Fibroblast of mammary gland (primary cell): ENCODE data around the gene RASD1.

Source experiments
- DNase-seq: peaks from one replicate; pipeline ENCODE4 v3.0.0-alpha.2; 2010; ENCODE audit warnings: low read depth
- H3K4me3 ChIP-seq: 2 replicates; pipeline ENCODE4 v1.5.1; 2011; ENCODE audit warnings: low read depth, mild to moderate bottlenecking, low read length, moderate library complexity; ENCODE audit not compliant: control insufficient read depth
- CTCF ChIP-seq: conservative IDR thresholded peaks from 2 replicates; pipeline ENCODE4 v1.5.1; 2011; ENCODE audit warnings: low read depth, low read length, inconsistent platforms; ENCODE audit not compliant: control insufficient read depth, insufficient read depth

Gene RASD1

DNA sequence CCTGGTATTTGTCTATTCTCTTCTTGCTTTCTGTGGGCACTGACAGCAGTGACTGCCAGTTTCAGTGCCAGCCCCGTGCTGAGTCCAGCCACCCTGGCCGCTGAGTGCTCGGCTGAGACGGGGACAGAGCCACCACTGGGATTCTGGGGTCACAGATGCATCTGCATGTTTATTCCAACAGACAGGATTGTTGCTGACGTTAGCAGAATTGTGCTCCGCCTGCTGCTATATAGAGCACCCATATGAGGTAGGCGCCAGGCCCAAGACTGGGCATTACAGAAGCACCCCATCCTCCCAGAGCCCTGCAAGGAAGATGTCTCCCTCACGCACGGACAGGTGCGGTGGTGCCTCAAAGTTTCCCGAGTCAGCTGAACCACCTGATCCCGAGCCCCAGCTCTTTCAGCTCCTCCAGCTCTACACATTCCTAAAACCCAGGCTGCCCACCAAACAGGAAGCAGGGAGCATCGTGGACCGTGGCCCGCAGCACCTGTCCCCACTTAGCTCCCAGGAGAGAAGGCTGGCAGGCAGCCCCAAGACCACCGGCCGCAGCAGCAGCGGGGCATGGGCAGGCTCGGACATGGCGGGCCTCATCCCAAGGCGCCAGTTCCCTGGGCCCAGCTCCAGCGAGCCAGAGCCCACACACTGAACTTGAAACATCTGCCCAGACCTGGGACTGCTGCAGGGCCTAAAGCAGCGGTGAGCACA is 44.9 kb upstream of the RASD1 start:
- no peak for DNase-seq
- H3K4me3 ChIP-seq = no peak overlapping the region
- no peak for TF ChIP-seq CTCF

DNA sequence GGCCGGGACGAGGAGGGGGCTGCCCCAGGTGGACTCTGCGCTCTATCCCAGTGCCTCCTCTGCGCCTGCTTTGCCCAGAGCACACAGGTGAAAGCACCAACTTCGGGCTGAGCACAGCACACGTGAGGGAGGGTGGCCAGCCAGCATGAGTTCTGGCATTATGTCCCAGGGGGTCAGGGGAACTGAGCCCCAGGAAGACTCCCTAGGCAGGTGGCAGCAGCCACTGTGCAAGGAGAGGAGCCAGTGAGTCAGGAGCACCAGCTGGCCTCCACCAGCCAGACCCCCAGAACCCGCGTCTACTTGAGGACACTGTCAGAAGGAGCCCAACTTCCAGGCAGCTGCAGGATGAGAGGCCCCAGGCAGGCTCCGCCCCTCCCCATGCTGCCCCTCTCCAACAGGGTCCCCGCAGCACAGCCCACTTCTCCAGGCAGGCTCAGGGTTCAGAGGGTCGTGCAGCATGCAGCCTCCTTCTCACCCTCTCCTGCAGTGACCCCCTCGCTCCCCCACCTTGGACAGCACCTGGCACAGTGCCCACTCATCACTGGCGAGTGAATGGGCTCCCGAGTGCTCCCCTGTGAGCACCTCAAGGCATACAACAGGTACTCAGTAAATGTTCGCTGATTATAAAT is 44.2 kb upstream of the RASD1 start:
- TF ChIP-seq CTCF = no peak
- no peak for DNase-seq

DNA sequence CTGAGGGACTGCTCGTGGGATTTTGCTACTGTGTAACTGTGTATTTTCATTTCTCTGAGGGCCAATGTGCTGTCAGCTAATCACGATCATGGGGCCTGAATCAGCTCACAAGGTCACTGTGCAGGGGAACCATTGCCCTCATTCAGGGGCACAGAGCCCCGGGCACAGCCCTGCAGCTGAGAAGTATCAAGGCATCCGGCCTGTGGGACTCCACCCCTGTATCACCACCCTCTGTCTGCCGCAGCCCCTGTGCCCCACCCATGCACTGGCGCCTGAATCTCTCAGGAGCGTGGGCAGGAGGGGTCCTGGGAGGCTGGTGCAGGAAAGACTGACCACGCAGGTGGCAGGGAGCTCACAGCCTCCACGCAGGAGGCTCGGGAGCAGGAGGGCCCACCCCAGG is 43.4 kb upstream of the RASD1 start:
- no peak overlapping the region for H3K4me3 ChIP-seq
- DNase-seq = no peak
- TF ChIP-seq CTCF = no peak

More for the DNA sequence above, 44.2 kb upstream of the RASD1 start:
- no peak overlapping the region for H3K4me3 ChIP-seq

DNA sequence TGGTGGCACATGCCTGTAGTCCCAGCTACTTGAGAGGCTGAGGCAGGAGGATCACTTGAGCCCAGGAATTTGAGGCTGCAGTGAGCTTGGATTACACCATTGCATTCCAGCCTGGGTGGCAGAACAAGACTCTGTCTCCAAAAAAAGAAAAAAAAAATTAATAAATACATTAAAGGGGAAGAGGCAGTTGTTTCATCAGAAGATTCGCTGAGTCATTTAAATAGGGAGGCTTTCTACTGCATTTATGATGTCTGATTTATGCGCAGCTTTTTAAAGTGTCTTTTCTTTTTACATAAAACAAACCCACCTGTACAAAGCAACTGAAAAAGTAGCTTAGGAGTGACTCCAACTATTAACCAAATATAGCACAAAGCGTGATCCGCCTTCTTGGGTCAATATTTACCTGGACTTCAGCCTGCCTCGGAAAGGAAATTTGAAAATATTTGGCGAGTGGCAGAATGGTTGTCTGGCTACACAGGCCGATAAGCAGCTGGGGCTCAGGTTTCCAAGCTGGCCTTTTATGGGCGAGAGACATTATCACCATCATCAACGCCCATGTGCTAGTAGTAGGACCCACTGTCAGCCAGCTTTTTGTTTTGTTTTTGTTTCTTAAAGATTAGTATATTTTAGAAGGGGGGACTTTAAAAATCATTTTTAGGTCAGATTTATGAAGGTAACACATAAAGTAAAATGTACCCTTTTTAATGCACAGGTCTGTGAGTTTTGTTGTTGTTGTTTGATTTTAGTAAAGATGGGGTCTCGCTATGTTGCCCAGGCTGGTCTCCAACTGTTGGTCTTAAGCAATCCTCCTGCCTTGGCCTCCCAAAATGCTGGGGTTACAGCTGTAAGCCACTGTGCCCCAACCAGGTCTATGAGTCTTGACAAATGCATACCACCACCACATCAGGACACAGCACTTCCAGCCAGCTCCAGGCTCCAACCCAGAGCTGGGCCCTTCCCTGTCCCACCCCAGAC is 42.5 kb upstream of the RASD1 start:
- DNase-seq = no peak
- TF ChIP-seq CTCF = no peak
- H3K4me3 ChIP-seq = no peak overlapping the region

DNA sequence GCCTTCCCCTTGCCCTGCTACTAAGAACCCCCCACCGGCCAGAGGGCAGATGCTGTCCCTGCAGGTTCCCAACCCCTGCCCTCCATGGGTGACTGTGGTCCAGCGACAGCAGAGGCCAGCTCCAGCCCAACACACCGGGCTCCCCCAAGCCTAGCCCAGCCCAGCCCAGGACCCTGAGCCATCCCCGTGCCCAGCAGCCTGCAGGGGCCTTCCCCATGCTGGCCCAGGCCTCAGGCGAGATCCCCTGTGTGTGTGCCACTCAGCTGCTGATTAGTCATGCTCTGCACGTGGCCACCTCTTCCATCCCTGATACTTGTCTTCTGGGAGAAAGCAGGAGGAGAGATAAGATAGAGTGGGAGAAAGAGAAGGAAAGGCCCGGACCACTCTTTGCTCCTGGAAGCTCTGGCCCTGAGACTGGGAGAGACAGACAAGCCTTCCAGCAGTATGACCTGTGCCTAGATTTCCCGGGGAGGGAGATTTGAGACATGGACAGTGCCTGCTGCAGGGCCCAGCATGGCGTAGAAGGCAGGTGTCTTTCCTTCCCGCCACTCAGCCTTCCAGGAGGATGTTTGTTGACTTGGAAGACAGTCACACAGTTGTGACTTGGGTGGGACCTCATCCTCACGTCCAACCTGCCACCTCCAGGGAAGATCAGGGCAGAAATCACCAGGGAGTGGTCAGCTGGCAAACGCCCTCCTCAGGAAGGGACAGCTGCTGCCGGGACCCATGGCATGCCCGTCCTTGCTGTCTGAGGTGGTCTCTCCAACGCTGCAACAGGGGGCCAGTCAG is 41.3 kb upstream of the RASD1 start:
- TF ChIP-seq CTCF = no peak
- no peak overlapping the region for H3K4me3 ChIP-seq
- no peak for DNase-seq

DNA sequence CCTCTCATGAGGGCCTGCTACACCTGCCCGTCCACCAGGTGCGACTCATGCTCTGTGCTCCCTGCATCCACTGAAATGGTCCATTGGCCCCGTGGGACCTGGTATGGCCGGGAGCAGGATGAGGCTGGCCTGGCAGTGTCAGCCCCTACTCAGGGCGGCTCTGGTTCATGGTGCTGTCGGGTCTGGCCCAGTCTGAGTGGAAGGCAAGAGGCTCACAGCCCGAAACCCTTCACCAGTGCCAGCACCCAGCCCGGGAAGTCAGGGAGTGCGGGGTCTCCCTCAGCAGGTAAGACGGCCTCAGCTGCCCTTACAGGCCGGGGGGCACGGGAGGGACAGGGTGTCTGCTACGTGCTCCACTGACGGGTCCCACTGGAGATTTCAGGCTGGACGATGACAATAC is 40.5 kb upstream of the RASD1 start:
- no peak for DNase-seq
- no peak for TF ChIP-seq CTCF
- H3K4me3 ChIP-seq = no peak overlapping the region
